OCI-LY7 (cell line): ENCODE results near the gene KRT35.

Source experiments
- CTCF ChIP-seq: fragments of 200-600 bp; sonication (generic); conservative IDR thresholded peaks from 2 replicates; pipeline ENCODE4 v1.5.1; 2014; ENCODE audit warnings: mild to moderate bottlenecking, antibody characterized with exemption, low read length, moderate library complexity, mixed read lengths
- EZH2phosphoT487 ChIP-seq: fragments of 200-600 bp; sonication (generic); IDR thresholded peaks from 2 replicates; pipeline ENCODE4 v1.6.1; 2018; ENCODE audit warnings: low read depth, borderline replicate concordance, mild to moderate bottlenecking, mixed run types, antibody characterized with exemption, low read length, moderate library complexity, mixed read lengths

DNA sequence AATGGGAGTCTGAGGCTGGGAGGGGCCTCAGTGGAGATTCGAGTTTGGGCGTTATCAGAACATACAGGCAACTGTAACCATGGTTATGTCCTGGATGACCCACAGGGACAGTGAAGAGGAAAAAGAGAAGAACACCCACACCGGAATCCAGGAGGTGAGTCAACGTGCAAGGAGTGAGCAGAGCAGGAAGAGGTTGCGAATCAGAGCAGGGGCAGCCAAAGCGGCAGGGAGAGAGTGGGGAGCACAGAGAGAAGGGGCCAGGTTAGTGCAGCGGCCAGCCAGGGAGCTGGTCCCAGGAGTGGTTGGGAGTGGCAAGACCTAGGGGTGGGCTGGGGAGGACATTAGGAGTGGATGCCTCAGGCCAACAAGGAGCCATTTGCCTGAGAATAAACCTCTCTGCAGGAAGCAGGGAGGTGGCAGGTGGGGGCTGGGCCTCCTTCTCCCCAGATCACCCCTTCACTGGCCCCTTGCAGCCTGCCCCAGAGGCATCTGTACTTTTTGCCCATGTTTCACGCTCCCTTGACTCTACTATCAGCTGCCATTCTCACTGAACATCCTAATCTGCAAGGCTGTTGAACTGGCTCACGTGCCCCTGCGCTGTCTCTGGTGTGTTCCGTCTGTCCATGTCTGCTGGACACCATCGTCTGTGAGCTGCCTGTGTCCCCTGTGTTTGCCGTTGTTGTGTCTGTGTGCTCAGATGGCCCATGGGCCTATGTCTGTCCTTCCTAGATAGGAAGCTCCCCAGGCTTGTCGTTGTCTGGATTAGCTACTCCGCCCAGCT, 19.4 kb upstream of the KRT35 start:
- no peak for TF ChIP-seq CTCF
- TF ChIP-seq EZH2phosphoT487: no peak
